Urinary bladder (tissue), 4 donors: ENCODE results near the gene INPP5A. TPM values are rescaled to one million over a fixed set of nuclear protein-coding genes. Genes with fewer than 3 reads are reported as not detected.

ENCODE experiments used
- DNase-seq: peaks from one replicate; pipeline ENCODE4 v3.0.0-alpha.2; 2015; ENCODE audit errors: extremely low spot score
- H3K27ac ChIP-seq: one replicate; pipeline ENCODE4 v1.5.1; 2013; ENCODE audit warnings: low read depth, mild to moderate bottlenecking, moderate library complexity
- H3K36me3 ChIP-seq: one replicate; pipeline ENCODE4 v1.6.1; 2013; ENCODE audit warnings: mild to moderate bottlenecking, moderate library complexity; ENCODE audit not compliant: insufficient read depth
- H3K4me1 ChIP-seq: one replicate; pipeline ENCODE4 v1.6.1; 2013; ENCODE audit warnings: mild to moderate bottlenecking, moderate library complexity; ENCODE audit not compliant: insufficient read depth
- H3K4me3 ChIP-seq: one replicate; pipeline ENCODE4 v1.5.1; 2013; ENCODE audit warnings: low read depth, low read length
- WGBS: extraction: QIAGEN DNeasy Blood & Tissue Kit; methylation state at CpG from one replicate; pipeline ENCODE4 v1.1.7; 2013; 5-methylcytosine and 5-hydroxymethylcytosine counted together
- polyA plus RNA-seq: library from polyadenylated mRNA; stranded (reverse); fragments of 200-250 nt; gene quantifications from one replicate; pipeline ENCODE4 v1.2.3, GENCODE V29; 2013
- total RNA-seq: library from RNA; depleted of rRNA; stranded (reverse); fragments of >200 nt; gene quantifications from one replicate; pipeline ENCODE4 v1.2.3, GENCODE V29; 2014
- donor health status: healthy with polysubstance abuse.
- donor health status: healthy.

The INPP5A gene
- total and polyA plus RNA-seq, 2 donors: 61.0 to 66.2 TPM

DNA sequence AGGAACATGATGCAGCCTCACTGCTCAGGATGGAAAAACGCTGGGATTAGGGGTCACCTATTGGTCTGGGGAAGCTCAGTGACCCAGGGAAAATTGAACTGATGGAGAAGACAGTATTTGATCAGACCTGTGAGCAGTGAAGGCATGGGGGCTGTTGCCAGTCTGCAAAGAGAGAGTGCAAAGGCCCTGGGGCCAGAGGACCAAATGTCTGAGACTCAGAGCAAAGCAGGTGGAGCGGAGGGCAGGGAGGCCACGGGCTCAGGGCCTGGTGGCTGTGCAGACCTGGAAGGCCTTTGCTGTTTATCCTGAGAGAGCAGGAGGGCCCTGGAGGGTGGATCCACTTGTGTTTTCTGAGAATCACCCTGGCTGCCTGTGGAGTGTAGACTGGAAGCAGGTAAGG, 67.1 kb downstream of the INPP5A start:
- Histone ChIP-seq H3K27ac (no peak overlapping the region), H3K36me3 (peaks cover 2% of the 10 kb centered on the region), H3K4me3 (no peak overlapping the region), H3K4me1 (no peaks in the 10 kb centered on the region)
- 96% methylated on average over 3 of the region's 3 CpGs for WGBS
- DNase-seq: no peak

DNA sequence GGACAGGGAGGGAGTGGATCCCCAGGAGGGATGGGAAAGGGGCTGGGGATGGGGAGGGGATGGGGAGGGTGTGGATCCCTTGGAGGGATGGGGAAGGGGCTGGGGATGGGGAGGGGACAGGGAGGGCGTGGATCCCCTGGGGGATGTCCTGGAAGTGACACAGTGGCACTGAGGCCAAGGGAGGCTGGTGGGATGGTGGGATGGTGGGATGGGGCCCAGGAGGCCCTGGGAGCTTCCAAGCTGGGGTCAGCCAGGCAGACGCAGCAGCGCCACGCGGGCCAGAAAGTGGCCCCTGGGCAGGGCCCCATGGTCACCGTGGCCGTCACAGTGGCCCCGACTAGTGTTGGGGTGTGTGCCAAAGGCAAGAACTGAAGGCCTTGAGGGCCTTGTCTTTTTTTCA, 67.8 kb downstream of the INPP5A start:
- H3K36me3 ChIP-seq: peaks cover 2% of the 10 kb centered on the region
- DNase-seq: no peak
- H3K4me1 ChIP-seq: no peaks in the 10 kb centered on the region
- 86% methylated on average over 8 of the region's 8 CpGs for WGBS
- H3K27ac ChIP-seq: no peak overlapping the region
- no peak overlapping the region for H3K4me3 ChIP-seq

DNA sequence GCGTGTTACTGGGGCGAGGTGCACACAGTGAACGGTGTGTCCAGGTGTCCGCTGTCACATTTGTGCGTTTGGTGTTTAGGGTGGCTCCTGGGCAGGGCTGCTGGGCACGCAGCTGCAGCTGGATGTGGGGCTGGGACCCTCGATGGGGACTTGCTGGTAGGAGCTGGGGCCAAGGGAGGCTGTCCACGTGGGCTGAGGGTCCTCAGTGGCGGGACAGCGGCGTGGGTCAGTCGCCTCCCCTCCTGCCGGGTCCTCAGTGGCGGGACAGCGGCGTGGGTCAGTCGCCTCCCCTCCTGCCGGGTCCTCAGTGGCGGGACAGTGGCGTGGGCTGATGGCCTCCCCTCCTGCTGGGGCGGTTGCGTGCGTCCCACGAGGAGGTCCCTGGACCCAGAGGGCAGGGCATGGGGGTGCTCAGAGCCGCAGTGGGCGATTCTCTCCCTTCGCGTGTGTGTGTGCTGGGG, 68.5 kb downstream of the INPP5A start:
- WGBS: 87% methylated on average over 28 of the region's 28 CpGs
- Histone ChIP-seq H3K36me3 (peaks cover 2% of the 10 kb centered on the region), H3K4me3 (no peak overlapping the region), H3K27ac (no peak overlapping the region), H3K4me1 (no peaks in the 10 kb centered on the region)
- DNase-seq: no peak

DNA sequence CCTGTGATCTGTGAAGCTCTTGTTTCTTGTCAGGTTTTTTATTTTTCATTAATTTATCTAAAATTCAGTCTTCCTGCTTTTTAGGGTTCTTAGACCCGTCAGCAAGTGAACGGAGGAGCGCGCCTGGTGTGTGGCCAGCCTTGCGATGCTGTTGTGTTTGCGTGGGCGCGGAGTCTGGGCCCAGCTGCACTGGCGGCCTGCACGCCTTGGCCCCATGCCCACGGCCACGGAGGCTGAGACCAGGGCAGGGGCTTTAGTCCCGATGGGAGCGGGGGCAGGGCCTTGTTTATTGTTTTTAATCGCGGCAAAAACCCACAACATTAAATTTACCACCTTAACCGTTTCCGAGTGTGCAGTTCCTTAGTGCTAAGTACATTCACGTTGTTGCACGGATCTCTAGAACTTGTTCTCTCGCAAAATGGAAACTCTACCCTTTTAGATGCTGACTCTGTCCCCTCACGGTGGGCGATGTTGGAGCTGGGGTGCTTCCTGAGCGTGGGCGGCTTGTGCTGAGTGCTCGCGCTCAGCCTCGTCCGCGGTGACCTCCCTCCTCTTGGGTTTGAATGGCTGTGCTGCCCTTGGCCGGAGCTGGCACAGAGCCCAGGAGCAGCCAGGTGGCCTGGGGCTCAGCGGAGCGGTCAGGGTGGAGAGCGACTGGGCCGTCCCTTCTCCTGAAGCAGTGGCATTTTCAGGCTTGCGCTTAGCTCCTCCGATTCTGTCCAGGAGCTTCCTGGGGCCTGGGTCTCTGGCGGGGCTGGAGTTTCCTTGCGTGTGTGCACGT, 69.1 kb downstream of the INPP5A start:
- H3K4me1 ChIP-seq: no peaks in the 10 kb centered on the region
- DNase-seq: no peak
- peaks cover 2% of the 10 kb centered on the region for H3K36me3 ChIP-seq
- 53% methylated on average over 40 of the region's 40 CpGs for WGBS
- H3K27ac ChIP-seq: no peak overlapping the region
- no peak overlapping the region for H3K4me3 ChIP-seq

DNA sequence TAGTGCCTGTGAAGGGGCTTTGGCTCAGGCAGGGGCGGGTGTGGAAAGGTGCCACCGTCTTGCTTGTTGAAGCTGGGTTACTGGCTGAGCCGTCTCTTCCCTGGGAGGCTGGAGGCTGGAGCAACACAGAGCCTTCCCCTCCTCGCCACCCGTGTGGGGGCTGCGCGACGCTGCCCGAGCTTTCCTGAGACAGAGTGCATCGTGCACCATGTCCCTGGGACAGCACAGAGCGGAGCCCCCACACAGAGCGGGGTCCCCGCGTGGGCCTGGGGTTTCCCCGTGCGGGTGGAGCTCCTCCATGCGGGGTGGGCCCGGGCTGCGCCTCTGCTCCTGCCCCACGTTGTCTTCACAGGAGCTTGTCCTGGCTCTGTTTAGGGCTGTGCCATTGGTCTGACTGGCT, 69.9 kb downstream of the INPP5A start:
- Histone ChIP-seq H3K27ac (no peak overlapping the region), H3K4me3 (no peak overlapping the region), H3K4me1 (peaks cover 2% of the 10 kb centered on the region), H3K36me3 (peaks cover 2% of the 10 kb centered on the region)
- WGBS: 85% methylated on average over 20 of the region's 20 CpGs
- no peak for DNase-seq

DNA sequence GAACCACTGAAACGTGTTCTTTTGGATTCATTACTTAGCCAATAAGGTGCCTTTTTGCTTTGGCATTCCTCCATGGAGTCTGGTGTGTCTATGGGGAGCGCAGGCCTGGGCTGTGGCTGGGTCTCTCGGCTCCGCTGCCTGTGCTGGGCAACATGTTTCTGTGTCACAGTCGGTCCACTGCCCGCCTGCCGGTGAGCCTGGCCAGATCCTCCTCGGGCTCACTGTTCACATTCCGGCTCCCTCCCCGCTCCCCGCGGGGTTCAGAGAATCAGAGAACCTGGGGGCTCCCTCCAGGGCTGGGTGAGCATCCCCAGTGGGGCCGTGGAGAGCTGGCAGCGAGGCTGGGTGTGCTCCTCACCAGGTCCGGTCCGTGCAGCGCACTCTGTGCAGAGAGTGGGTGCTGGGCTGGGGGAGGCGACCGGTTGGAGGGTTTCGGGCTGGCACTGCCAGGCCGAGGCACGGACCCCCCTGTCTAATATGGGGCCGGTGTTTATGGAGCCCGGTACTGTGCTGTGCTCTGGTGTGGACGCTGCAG, 70.4 kb downstream of the INPP5A start:
- Histone ChIP-seq H3K36me3 (peaks cover 2% of the 10 kb centered on the region), H3K4me3 (no peak overlapping the region), H3K27ac (no peak overlapping the region), H3K4me1 (peaks cover 2% of the 10 kb centered on the region)
- 77% methylated on average over 25 of the region's 25 CpGs for WGBS
- DNase-seq: no peak

DNA sequence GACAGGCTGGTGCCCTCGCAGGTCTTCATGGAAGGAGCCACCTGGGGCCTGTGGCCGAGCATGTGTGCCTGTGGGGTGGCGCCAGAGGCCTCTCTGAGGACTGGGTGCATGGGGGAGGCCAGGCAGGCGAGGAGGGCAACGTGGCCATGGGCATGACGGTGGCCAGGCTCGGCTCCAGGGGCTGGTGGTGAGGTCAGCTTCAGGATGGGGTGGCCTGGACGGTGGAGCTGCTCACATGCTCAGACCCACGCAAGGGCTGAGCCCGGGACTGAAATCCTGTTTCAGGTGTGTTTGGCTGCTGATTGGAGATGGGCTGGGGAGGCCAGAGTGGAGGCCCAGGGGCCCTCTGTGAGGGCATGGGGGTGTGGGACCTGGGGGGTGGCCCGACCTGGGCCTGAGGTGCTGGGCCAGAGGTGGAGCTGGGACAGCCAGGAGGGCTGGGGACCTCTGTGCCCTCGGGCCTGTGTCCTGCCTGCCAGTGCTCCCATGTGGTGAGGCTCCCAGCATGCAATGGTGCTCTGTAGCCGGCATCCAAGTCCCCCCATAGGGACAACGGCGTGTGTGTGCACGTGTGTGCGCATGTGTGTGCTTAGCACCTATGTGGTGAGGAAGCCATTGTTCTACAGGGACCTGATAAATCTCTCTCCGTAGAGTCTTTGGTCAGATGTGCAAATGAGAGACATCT, 71.1 kb downstream of the INPP5A start:
- no peak for DNase-seq
- Histone ChIP-seq H3K4me1 (peaks cover 2% of the 10 kb centered on the region), H3K4me3 (no peak overlapping the region), H3K27ac (no peak overlapping the region), H3K36me3 (peaks cover 2% of the 10 kb centered on the region)
- 90% methylated on average over 18 of the region's 18 CpGs for WGBS

DNA sequence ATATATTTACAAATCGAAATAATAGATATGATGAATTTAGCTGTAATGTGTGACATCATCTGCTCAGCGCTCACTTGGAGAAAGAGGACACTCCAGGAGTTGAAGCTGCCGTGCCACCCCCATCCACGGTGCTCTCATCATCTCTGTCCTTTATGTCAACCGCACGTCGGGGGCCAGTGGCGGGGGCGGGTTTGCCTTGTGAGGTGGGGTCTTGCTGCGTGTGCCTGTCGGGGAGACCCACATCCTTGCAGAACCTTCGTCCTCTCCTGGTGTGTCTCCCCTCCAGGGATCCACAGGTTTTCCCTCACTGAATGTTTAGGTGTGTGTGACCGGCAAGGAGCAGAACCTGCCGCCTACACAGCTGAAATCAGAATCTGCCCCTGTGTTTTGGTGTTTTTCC, 71.6 kb downstream of the INPP5A start:
- Histone ChIP-seq H3K4me3 (no peak overlapping the region), H3K36me3 (peaks cover 2% of the 10 kb centered on the region), H3K27ac (no peak overlapping the region), H3K4me1 (peaks cover 2% of the 10 kb centered on the region)
- WGBS: 98% methylated on average over 14 of the region's 14 CpGs
- no peak for DNase-seq

DNA sequence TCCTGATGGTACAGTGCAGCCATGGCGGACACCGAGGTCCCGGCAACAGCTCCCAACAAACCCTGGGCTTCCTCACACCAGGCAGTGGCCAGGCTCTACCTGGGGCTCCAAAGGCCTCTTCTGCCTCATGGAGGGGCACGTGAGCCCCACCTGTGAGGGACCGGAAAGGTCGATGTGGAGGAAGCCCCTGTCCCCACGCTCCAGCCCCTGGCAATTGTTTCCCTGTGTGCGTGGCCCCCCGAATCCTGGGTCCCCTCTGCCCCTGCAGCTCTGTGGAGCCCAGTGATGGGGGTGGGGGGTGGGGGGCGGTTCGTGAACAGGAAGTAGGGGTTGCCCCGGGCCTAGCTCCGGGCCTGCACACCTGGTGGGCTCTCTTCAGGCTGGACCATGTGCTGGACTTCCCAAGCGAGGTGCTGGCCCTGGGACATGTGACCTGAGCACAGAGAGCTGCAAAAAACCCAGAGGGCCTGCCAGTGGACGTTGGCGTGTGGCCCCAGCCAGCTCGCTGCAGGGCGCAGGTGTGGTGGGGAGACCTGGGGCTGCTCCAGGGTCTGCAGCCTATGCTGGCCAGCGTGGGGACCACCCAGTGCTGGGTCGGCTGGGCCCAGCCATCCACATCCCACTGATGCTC, 72.6 kb downstream of the INPP5A start:
- H3K36me3 ChIP-seq: peaks cover 2% of the 10 kb centered on the region
- H3K27ac ChIP-seq: no peak overlapping the region
- H3K4me3 ChIP-seq: no peak overlapping the region
- peaks cover 2% of the 10 kb centered on the region for H3K4me1 ChIP-seq
- WGBS: 94% methylated on average over 20 of the region's 20 CpGs
- no peak for DNase-seq

DNA sequence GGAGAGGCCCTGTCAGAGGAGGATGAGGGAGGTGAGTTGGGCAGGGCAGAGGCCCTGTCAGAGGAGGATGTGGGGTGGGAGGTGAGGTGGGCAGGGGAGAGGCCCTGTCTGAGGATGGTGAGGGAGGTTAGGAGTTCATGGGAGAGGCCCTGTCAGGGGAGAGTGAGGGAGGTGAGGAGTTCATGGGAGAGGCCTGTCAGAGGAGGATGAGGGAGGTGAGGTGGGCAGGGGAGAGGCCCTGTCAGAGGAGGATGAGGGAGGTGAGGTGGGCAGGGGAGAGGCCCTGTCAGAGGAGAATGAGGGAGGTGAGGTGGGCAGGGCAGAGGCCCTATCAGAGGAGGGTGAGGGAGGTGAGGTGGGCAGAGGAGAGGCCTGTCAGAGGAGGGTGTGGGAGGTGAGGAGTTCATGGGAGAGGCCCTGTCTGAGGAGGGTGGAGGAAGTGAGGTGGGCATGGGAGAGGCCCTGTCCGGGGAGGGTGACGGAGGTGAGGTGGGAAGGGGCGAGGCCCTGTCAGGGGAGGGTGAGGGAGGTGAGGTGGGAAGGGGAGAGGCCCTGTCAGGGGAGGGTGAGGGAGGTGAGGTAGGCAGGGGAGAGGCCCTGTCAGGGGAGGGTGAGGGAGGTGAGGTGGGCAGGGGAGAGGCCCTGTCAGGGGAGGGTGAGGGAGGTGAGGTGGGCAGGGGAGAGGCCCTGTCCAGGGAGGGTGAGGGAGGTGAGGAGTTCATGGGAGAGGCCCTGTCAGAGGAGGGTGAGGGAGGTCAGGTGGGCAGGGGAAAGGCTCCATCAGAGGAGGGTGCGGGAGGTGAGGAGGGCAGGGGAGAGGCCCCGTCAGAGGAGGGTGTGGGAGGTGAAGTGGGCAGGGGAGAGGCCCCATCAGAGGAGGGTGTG, 73.7 kb downstream of the INPP5A start:
- H3K4me1 ChIP-seq: peaks cover 2% of the 10 kb centered on the region
- no peak for DNase-seq
- no peak overlapping the region for H3K27ac ChIP-seq
- no peak overlapping the region for H3K4me3 ChIP-seq
- 95% methylated on average over 5 of the region's 5 CpGs for WGBS
- H3K36me3 ChIP-seq: peaks cover 2% of the 10 kb centered on the region

DNA sequence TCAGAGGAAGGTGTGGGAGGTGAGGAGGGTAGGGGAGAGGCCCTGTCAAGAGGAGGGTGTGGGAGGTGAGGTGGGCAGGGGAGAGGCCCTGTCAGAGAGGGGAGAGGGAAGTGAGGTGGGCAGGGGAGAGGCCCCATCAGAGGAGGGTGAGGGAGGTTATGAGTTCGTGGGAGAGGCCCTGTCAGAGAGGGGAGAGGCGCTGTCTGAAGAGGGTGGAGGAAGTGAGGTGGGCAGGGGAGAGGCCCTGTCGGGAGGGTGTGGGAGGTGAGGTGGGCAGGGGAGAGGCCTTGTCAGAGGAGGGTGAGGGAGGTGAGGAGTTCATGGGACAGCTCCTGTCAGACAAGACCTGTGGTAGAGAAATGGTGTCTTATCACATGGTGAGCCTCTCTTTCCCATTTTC, 74.4 kb downstream of the INPP5A start:
- no peaks in the 10 kb centered on the region for H3K36me3 ChIP-seq
- H3K4me1 ChIP-seq: peaks cover 2% of the 10 kb centered on the region
- no peak overlapping the region for H3K4me3 ChIP-seq
- H3K27ac ChIP-seq: no peak overlapping the region
- no peak for DNase-seq
- WGBS: 67% methylated on average over 3 of the region's 3 CpGs

DNA sequence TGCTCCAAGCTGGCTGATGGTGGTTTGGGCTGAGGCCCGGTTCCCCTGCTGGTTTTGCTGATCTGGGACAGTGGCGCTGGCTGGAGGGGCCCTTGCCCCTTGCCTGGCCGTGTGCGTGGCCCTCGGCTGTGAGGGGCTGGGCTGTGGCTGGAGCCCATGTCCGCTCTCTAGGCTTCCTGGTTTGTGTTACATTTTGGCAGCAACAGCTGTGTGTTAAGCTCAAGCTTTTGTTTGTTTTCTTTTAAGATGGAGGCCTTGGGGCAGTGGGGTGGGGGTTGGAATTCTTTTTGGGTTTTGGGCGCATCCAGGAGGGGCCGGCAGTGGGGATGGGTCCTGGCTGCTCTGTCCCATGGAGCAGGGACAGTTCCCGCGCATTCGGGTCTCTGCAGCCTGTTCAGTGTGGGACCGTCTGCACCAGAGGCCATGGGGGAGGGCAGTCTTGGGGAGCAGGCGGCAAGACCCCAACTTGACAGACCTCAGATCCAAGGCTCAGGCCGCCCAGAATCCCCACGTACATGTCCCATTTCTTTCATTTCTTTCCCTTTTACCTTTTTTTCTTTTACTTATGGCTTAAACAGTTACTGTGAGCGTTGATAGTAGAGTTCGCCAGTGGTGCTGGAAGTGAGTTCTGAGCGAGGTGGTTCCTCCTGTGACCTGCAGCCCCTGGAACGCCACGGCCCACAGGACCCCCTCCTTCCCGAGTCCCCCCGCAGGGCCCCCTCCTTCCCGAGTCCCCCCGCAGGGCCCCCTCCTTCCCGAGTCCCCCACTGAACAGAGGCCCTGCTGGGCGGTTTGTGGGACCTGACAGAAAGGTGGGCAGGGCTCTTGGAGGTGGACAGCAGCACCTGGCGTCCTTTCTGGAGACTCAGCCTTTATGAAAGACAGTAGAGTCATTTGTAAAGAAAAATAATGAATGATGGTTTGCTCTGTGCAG, 75.3 kb downstream of the INPP5A start:
- no peak overlapping the region for H3K27ac ChIP-seq
- no peaks in the 10 kb centered on the region for H3K36me3 ChIP-seq
- DNase-seq: no peak
- 54% methylated on average over 27 of the region's 27 CpGs for WGBS
- H3K4me3 ChIP-seq: no peak overlapping the region
- H3K4me1 ChIP-seq: peaks cover 2% of the 10 kb centered on the region
